Endothelial cell of umbilical vein (primary cell): ENCODE measurements around the gene ARHGAP42. TPM values are rescaled to one million over a fixed set of nuclear protein-coding genes. Genes with fewer than 3 reads are reported as not detected.

Experiments used
- BruUV-seq: library from RNA; stranded (reverse); fragments of 400-500 nt; replicated peaks from 2 replicates; lab custom pipeline; 2021; lab: Mats Ljungman, UMichigan
- CTCF ChIA-PET: fragments of 300-600, 350-600 bp; sonication (Branson Sonifier 250); formaldehyde crosslinking; loops from one replicate; lab custom pipeline; 2021; ENCODE audit warnings: antibody characterized with exemption, inconsistent platforms; lab: Charles Lee
- POLR2A ChIA-PET: fragments of 300-600, 350-600 bp; sonication (Branson Sonifier 250); formaldehyde crosslinking; loops from one replicate; lab custom pipeline; 2021; ENCODE audit warnings: antibody characterized with exemption, inconsistent platforms; lab: Charles Lee
- DNase-seq: peaks from one replicate; pipeline ENCODE4 v3.0.0-alpha.2; 2011; ENCODE audit warnings: low read depth, low spot score
- FAIRE-seq: peaks from 2 replicates; lab custom pipeline; 2011; peaks lifted over from hg19 to GRCh38; lab: Jason Lieb, UNC
- H2AFZ ChIP-seq: 2 replicates; pipeline ENCODE4 v1.6.0; 2012; ENCODE audit warnings: low read depth, low read length, control low read depth, inconsistent platforms
- H3K27ac ChIP-seq: 2 replicates; pipeline ENCODE4 v1.5.1; 2011; ENCODE audit warnings: low read depth, mild to moderate bottlenecking, control low read depth, low read length, moderate library complexity; ENCODE audit not compliant: insufficient read depth
- H3K27me3 ChIP-seq, 2 experiments: 2 replicates each; pipeline versions ENCODE4 v1.6.0 to v1.6.1; 2011; ENCODE audit warnings: low read length in 2 of 2, mixed read lengths in 1 of 2; ENCODE audit not compliant: control insufficient read depth in 2 of 2, insufficient read depth in 2 of 2
- H3K36me3 ChIP-seq, 2 experiments: 2 replicates in 1 of 2; 3 replicates in 1 of 2; pipeline ENCODE4 v1.5.1; 2011; ENCODE audit warnings: low read length in 2 of 2, mild to moderate bottlenecking in 1 of 2, moderate library complexity in 1 of 2; ENCODE audit not compliant: control insufficient read depth in 2 of 2, insufficient read depth in 2 of 2; ENCODE audit errors: extremely low read depth in 1 of 2
- H3K4me1 ChIP-seq: 3 replicates; pipeline ENCODE4 v1.5.1; 2011; ENCODE audit warnings: mild to moderate bottlenecking, low read length; ENCODE audit not compliant: control insufficient read depth, insufficient read depth; ENCODE audit errors: extremely low read depth
- H3K4me2 ChIP-seq: 2 replicates; pipeline ENCODE4 v1.6.1; 2011; ENCODE audit warnings: low read length, control low read depth, mixed read lengths; ENCODE audit not compliant: insufficient read depth
- H3K4me3 ChIP-seq, 3 experiments: fragments of 200-600 bp in 1 of 3; sonication (generic), shearing (Covaris generic) in 1 of 3; replicated peaks in 1 of 3; 2 replicates each; pipeline ENCODE4 v1.5.1; 2011 to 2016; ENCODE audit warnings: control low read depth in 3 of 3, low read length in 3 of 3, mild to moderate bottlenecking in 2 of 3, inconsistent platforms in 1 of 3, low read depth in 1 of 3, moderate library complexity in 1 of 3; ENCODE audit not compliant: insufficient read depth in 1 of 3
- H3K79me2 ChIP-seq: 2 replicates; pipeline ENCODE4 v1.6.0; 2012; ENCODE audit warnings: low read length, inconsistent platforms; ENCODE audit not compliant: control insufficient read depth, insufficient read depth
- H3K9ac ChIP-seq: replicated peaks from 2 replicates; pipeline ENCODE3; 2011; ENCODE audit warnings: low read length, control low read depth; ENCODE audit not compliant: insufficient read depth; ENCODE audit errors: extremely low read depth
- H3K9me1 ChIP-seq: replicated peaks from 3 replicates; pipeline ENCODE4 v1.6.0; 2011; ENCODE audit warnings: mild to moderate bottlenecking, low read length; ENCODE audit not compliant: control insufficient read depth, insufficient read depth; ENCODE audit errors: extremely low read depth
- H3K9me3 ChIP-seq: replicated peaks from 2 replicates; pipeline ENCODE4 v1.5.1; 2012; ENCODE audit warnings: low read length, inconsistent platforms; ENCODE audit not compliant: control insufficient read depth, insufficient read depth
- H4K20me1 ChIP-seq: replicated peaks from 2 replicates; pipeline ENCODE3; 2011; ENCODE audit warnings: mild to moderate bottlenecking, low read length; ENCODE audit not compliant: control insufficient read depth, insufficient read depth; ENCODE audit errors: extremely low read depth
- CTCF ChIP-seq, 2 donors: IDR thresholded peaks; 1 replicate in 1 of 2; 2 replicates in 1 of 2; pipeline ENCODE4 v1.5.1; 2011; ENCODE audit warnings: low read length in 2 of 2, mild to moderate bottlenecking in 2 of 2, moderate library complexity in 2 of 2, control low read depth in 1 of 2, inconsistent platforms in 1 of 2, low read depth in 1 of 2; ENCODE audit not compliant: insufficient read depth in 1 of 2; ENCODE audit errors: extremely low read depth in 1 of 2
- EZH2 ChIP-seq: IDR thresholded peaks from 2 replicates; pipeline ENCODE4 v1.6.1; 2012; ENCODE audit warnings: borderline replicate concordance, low read depth, mild to moderate bottlenecking, moderate library complexity, low read length, inconsistent platforms; ENCODE audit not compliant: severe bottlenecking
- FOS ChIP-seq: IDR thresholded peaks from 2 replicates; pipeline ENCODE4 v1.6.1; 2011; ENCODE audit warnings: mild to moderate bottlenecking, low read length, moderate library complexity, borderline replicate concordance; ENCODE audit not compliant: insufficient read depth
- GATA2 ChIP-seq: IDR thresholded peaks from 2 replicates; pipeline ENCODE4 v1.7.0; 2011; ENCODE audit warnings: low read depth, mild to moderate bottlenecking, moderate library complexity, mixed read lengths, low read length; ENCODE audit not compliant: insufficient read length, insufficient read depth
- JUN ChIP-seq: IDR thresholded peaks from 2 replicates; pipeline ENCODE4 v1.6.1; 2011; ENCODE audit warnings: borderline replicate concordance, low read depth; ENCODE audit not compliant: insufficient read length, insufficient read depth
- MAX ChIP-seq: IDR thresholded peaks from 2 replicates; pipeline ENCODE4 v1.6.1; 2011; ENCODE audit not compliant: insufficient read depth, insufficient read length
- MYC ChIP-seq: IDR thresholded peaks from one replicate; pipeline ENCODE4 v1.6.1; 2011; ENCODE audit warnings: mild to moderate bottlenecking, low read depth, low read length
- POLR2A ChIP-seq: IDR thresholded peaks from 2 replicates; pipeline ENCODE4 v1.6.1; 2012; ENCODE audit warnings: low read depth, mild to moderate bottlenecking, control low read depth, low read length
- POLR2AphosphoS5 ChIP-seq: IDR thresholded peaks from 2 replicates; pipeline ENCODE4 v1.6.1; 2012; ENCODE audit warnings: low read depth, mild to moderate bottlenecking, control low read depth, low read length, moderate library complexity; ENCODE audit not compliant: insufficient read depth
- dilution Hi-C: fragments of 300-500 bp; cut with MboI; formaldehyde crosslinking; loops from one replicate; pipeline ENCODE4 v1.15.0; 2019; ENCODE audit warnings: low sequenced_read_pairs; ENCODE audit not compliant: extremely low pct_ligation_motif_present
- intact Hi-C: fragments of 100-400 bp; cut with micrococcal nuclease; formaldehyde crosslinking; loops from one replicate; pipeline ENCODE4 v1.10.0; 2022
- polyA plus RNA-seq, 4 experiments: library from polyadenylated mRNA; depleted of rRNA in 3 of 4; stranded (reverse) in 3 of 4; unstranded in 1 of 4; fragments of >200 nt; gene quantifications; 2 replicates each; pipeline versions ENCODE4 v1.2.1 to v1.2.3, GENCODE V29; 2011 to 2012; ENCODE audit warnings: missing spikeins in 1 of 4
- total RNA-seq: library from RNA; stranded (reverse); gene quantifications from 2 replicates; pipeline ENCODE4 v1.2.3, GENCODE V29; 2021

Gene ARHGAP42
- total and polyA plus RNA-seq, 2 donors (not counting 3 experiments of a cell fraction or from before 2014, with no cell fraction given), result 1.8 to 2.4 TPM

- FAIRE-seq (no peak), DNase-seq (no peak)
- Histone ChIP-seq H3K79me2 (no peaks in the 10 kb centered on the region), H3K9me3 (no peaks in the 10 kb centered on the region), H3K4me3 (no peak overlapping the region), H3K9me1 (no peaks in the 10 kb centered on the region), H3K9ac (no peak overlapping the region), H3K27ac (no peak overlapping the region), H4K20me1 (no peaks in the 10 kb centered on the region), H3K4me2 (no peak overlapping the region), H3K36me3 (no peaks in the 10 kb centered on the region), H3K27me3 (no peaks in the 10 kb centered on the region), H2AFZ (no peak overlapping the region), H3K4me1 (no peaks in the 10 kb centered on the region)
- CTCF ChIA-PET, result no interaction called here
- POLR2A ChIA-PET, result no interaction called here
- no TSS peak for BruUV-seq
- no peak for TF ChIP-seq MYC
- no peak for TF ChIP-seq POLR2AphosphoS5
- no peak for TF ChIP-seq CTCF (IDR thresholded peaks at IDR 0.05; ENCODE audit: extremely low read depth in 1 of 2, insufficient read depth in 1 of 2, low read depth in 1 of 2, low read length in 2 of 2)
- no peak for TF ChIP-seq JUN
- TF ChIP-seq FOS, result no peak
- TF ChIP-seq POLR2A, result no peak
- TF ChIP-seq MAX, result no peak
- TF ChIP-seq EZH2, result no peak
- no peak for TF ChIP-seq GATA2
- dilution Hi-C loops (no loop called here), intact Hi-C loops (no loop called here)
Measured at GRCh38 chr11:100676901-100677300, 10.2 kb upstream of the ARHGAP42 start.
